Ishikawa (cell line): ENCODE data around the gene KCNK6.
A peak's percentile ranks its signal among the peaks of the same experiment; 100 is the strongest.

Experiments used
- CEBPB ChIP-seq: IDR thresholded peaks from 2 replicates; pipeline ENCODE4 v1.6.1; 2012
- CREB1 ChIP-seq: IDR thresholded peaks from 2 replicates; pipeline ENCODE4 v1.6.1; 2012; ENCODE audit warnings: low read depth
- EGR1 ChIP-seq: IDR thresholded peaks from 2 replicates; pipeline ENCODE4 v1.6.1; 2012
- EP300 ChIP-seq: IDR thresholded peaks from 2 replicates; pipeline ENCODE4 v1.6.1; 2012; ENCODE audit warnings: borderline replicate concordance
- FOXM1 ChIP-seq: IDR thresholded peaks from 2 replicates; pipeline ENCODE4 v1.6.1; 2012; ENCODE audit warnings: low read depth, borderline replicate concordance
- MAX ChIP-seq: IDR thresholded peaks from 2 replicates; pipeline ENCODE4 v1.6.1; 2012
- NFIC ChIP-seq: IDR thresholded peaks from 2 replicates; pipeline ENCODE4 v1.6.1; 2012
- RAD21 ChIP-seq: IDR thresholded peaks from 2 replicates; pipeline ENCODE4 v1.6.1; 2012; ENCODE audit warnings: low read depth
- REST ChIP-seq: IDR thresholded peaks from 2 replicates; pipeline ENCODE4 v1.6.1; 2012; ENCODE audit warnings: low read depth, mild to moderate bottlenecking
- TAF1 ChIP-seq: IDR thresholded peaks from 2 replicates; pipeline ENCODE4 v1.6.1; 2012; ENCODE audit warnings: low read depth, mild to moderate bottlenecking
- TCF12 ChIP-seq: IDR thresholded peaks from 2 replicates; pipeline ENCODE4 v1.6.1; 2012; ENCODE audit warnings: low read depth
- TEAD4 ChIP-seq: IDR thresholded peaks from 2 replicates; pipeline ENCODE4 v1.6.1; 2012
- USF1 ChIP-seq: IDR thresholded peaks from 2 replicates; pipeline ENCODE4 v1.6.1; 2012
- YY1 ChIP-seq: IDR thresholded peaks from 2 replicates; pipeline ENCODE4 v1.6.1; 2012; ENCODE audit warnings: low read depth
- ZBTB7A ChIP-seq: IDR thresholded peaks from 2 replicates; pipeline ENCODE4 v1.6.1; 2012; ENCODE audit warnings: low read depth

Gene KCNK6

GRCh38 chr19:38375098-38375493, 55.5 kb downstream of the KCNK6 start:
- no peak for TF ChIP-seq TAF1
- TF ChIP-seq MAX: peak; percentile 6; the same call in 1 of the 2 replicates

GRCh38 chr19:38375748-38376147, 56.1 kb downstream of the KCNK6 start:
- TF ChIP-seq RAD21 (no peak), CREB1 (no peak)

GRCh38 chr19:38376576-38376975, 56.9 kb downstream of the KCNK6 start:
- TF ChIP-seq EP300: no peak
- no peak for TF ChIP-seq MAX
- no peak for TF ChIP-seq TCF12
- no peak for TF ChIP-seq TAF1
- TF ChIP-seq YY1: no peak
- no peak for TF ChIP-seq ZBTB7A
- no peak for TF ChIP-seq USF1

- TF ChIP-seq EGR1: no peak
- TF ChIP-seq ZBTB7A: no peak
- TF ChIP-seq YY1: no peak
- TF ChIP-seq CREB1: no peak
- no peak for TF ChIP-seq CEBPB
- no peak for TF ChIP-seq TAF1
- TF ChIP-seq REST: no peak
- TF ChIP-seq NFIC: no peak
- no peak for TF ChIP-seq EP300
- no peak for TF ChIP-seq RAD21
- no peak for TF ChIP-seq USF1
- no peak for TF ChIP-seq MAX
- no peak for TF ChIP-seq TEAD4
- no peak for TF ChIP-seq TCF12
Observed at GRCh38 chr19:38377052-38377451, 57.4 kb downstream of the KCNK6 start.

- TF ChIP-seq YY1: no peak
- no peak for TF ChIP-seq FOXM1
- no peak for TF ChIP-seq RAD21
- TF ChIP-seq TEAD4: no peak
- TF ChIP-seq CREB1: no peak
- TF ChIP-seq CEBPB: no peak
- TF ChIP-seq EP300: no peak
- TF ChIP-seq USF1: no peak
- no peak for TF ChIP-seq TAF1
- TF ChIP-seq MAX: no peak
- TF ChIP-seq NFIC: no peak
- TF ChIP-seq TCF12: no peak
- TF ChIP-seq EGR1: no peak
- TF ChIP-seq ZBTB7A: no peak
- no peak for TF ChIP-seq REST
Observed at GRCh38 chr19:38378866-38379265, 59.2 kb downstream of the KCNK6 start.

GRCh38 chr19:38381138-38381537, 61.5 kb downstream of the KCNK6 start:
- TF ChIP-seq NFIC: no peak
- no peak for TF ChIP-seq TEAD4
- TF ChIP-seq YY1: no peak
- no peak for TF ChIP-seq TAF1
- TF ChIP-seq EGR1: no peak
- TF ChIP-seq CEBPB: no peak
- no peak for TF ChIP-seq MAX
- no peak for TF ChIP-seq REST
- TF ChIP-seq USF1: no peak
- no peak for TF ChIP-seq RAD21
- TF ChIP-seq FOXM1: no peak
- TF ChIP-seq EP300: no peak
- TF ChIP-seq TCF12: no peak
